Astrocyte (in vitro differentiated cells and primary cell): ENCODE data around the gene ESYT1.

Source experiments
- EZH2 ChIP-seq: IDR thresholded peaks from 2 replicates; pipeline ENCODE4 v1.6.1; 2012; ENCODE audit warnings: mild to moderate bottlenecking, low read length, inconsistent platforms; ENCODE audit not compliant: insufficient read depth
- TF ChIP-seq, protein P1 (sequence below): IDR thresholded peaks from 2 replicates; pipeline ENCODE4 v1.5.1; 2011; ENCODE audit warnings: low read depth, mild to moderate bottlenecking, inconsistent platforms, low read length, moderate library complexity; ENCODE audit not compliant: insufficient read depth

DNA sequence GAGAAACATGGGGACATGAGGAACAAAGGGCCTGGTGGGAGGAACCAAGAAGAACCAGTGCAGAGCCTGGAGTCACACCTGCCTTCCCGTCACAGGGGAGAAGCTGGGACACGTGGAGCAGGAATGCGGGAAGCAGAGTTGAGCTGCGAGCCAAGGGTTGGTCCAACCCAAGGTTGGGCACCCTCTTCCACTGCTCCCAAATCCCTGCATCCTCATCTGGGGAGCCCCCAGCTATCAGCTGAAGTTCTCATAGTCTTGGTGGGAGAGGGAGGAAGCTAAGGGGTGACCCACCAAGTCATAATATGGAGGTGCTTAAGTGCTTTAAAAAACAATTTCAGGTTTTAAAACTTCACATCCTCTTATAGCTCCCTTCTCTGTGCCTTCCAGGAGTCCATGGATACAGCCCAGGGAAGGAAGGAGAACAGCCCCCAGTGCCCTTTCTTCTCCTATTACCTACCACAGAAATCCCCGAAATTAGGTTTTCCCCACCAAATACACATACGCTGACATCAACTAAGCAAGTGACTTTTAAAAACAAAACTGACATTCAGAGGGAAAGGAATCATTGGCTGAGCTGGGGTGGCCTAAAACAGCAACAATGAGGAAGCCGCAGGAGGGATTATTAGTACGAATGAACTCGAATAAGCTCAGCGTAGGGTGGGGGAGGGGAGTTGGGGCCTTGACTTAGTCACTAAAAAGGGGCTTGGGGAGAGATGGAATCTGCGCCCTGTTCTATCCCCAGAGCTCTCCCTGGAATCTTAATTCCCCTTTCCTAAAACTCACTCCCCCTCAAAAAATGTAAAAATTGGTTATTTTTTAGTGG, 34.6 kb downstream of the ESYT1 start:
- TF ChIP-seq, protein P1, sequence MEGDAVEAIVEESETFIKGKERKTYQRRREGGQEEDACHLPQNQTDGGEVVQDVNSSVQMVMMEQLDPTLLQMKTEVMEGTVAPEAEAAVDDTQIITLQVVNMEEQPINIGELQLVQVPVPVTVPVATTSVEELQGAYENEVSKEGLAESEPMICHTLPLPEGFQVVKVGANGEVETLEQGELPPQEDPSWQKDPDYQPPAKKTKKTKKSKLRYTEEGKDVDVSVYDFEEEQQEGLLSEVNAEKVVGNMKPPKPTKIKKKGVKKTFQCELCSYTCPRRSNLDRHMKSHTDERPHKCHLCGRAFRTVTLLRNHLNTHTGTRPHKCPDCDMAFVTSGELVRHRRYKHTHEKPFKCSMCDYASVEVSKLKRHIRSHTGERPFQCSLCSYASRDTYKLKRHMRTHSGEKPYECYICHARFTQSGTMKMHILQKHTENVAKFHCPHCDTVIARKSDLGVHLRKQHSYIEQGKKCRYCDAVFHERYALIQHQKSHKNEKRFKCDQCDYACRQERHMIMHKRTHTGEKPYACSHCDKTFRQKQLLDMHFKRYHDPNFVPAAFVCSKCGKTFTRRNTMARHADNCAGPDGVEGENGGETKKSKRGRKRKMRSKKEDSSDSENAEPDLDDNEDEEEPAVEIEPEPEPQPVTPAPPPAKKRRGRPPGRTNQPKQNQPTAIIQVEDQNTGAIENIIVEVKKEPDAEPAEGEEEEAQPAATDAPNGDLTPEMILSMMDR = no peak
- no peak for TF ChIP-seq EZH2
